OCI-LY1 (cell line): ENCODE results near the gene CLEC16A.

ENCODE experiments used
- EZH2 ChIP-seq: fragments of 200-600 bp; sonication (generic), shearing (Covaris generic); IDR thresholded peaks from 2 replicates; pipeline ENCODE4 v1.8.0; 2017; ENCODE audit warnings: borderline replicate concordance, mixed run types, mild to moderate bottlenecking, antibody characterized with exemption, low read length, moderate library complexity, mixed read lengths
- TF ChIP-seq, protein P1 (sequence below): fragments of 200-600 bp; sonication (generic), shearing (Covaris generic); IDR thresholded peaks from 2 replicates; pipeline ENCODE4 v1.5.1; 2017; ENCODE audit warnings: mild to moderate bottlenecking, antibody characterized with exemption, low read length, moderate library complexity, mixed read lengths

GRCh38 chr16:10927497-10928112 is 16.8 kb upstream of the CLEC16A start:
- TF ChIP-seq, protein P1, sequence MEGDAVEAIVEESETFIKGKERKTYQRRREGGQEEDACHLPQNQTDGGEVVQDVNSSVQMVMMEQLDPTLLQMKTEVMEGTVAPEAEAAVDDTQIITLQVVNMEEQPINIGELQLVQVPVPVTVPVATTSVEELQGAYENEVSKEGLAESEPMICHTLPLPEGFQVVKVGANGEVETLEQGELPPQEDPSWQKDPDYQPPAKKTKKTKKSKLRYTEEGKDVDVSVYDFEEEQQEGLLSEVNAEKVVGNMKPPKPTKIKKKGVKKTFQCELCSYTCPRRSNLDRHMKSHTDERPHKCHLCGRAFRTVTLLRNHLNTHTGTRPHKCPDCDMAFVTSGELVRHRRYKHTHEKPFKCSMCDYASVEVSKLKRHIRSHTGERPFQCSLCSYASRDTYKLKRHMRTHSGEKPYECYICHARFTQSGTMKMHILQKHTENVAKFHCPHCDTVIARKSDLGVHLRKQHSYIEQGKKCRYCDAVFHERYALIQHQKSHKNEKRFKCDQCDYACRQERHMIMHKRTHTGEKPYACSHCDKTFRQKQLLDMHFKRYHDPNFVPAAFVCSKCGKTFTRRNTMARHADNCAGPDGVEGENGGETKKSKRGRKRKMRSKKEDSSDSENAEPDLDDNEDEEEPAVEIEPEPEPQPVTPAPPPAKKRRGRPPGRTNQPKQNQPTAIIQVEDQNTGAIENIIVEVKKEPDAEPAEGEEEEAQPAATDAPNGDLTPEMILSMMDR: no peak
- TF ChIP-seq EZH2: no peak
